Endodermal cell (in vitro differentiated cells): ENCODE results near the gene INSR. TPM values are rescaled to one million over a fixed set of nuclear protein-coding genes. Genes with fewer than 3 reads are reported as not detected.
"Not testable (repeated sequence)": the region's sequence is repeated elsewhere in the genome, so short reads cannot be mapped to it uniquely, and the experiment has no call there.

Experiments used
- DNase-seq: peaks from one replicate; pipeline ENCODE4 v3.0.0-alpha.2; 2017
- H3K27ac ChIP-seq: 2 replicates; pipeline ENCODE4 v1.5.1; 2013; ENCODE audit warnings: mild to moderate bottlenecking, low read depth, low read length, moderate library complexity
- H3K27me3 ChIP-seq: 2 replicates; pipeline ENCODE4 v1.6.1; 2013; ENCODE audit warnings: mild to moderate bottlenecking, low read length, moderate library complexity; ENCODE audit not compliant: insufficient read depth, control insufficient read depth, poor library complexity, severe bottlenecking
- H3K36me3 ChIP-seq: 2 replicates; pipeline ENCODE4 v1.7.0; 2013; ENCODE audit warnings: mild to moderate bottlenecking, low read length, moderate library complexity; ENCODE audit not compliant: control insufficient read depth, insufficient read depth
- H3K4me1 ChIP-seq: one replicate; pipeline ENCODE4 v1.7.0; 2013; ENCODE audit warnings: low read length; ENCODE audit not compliant: control insufficient read depth, insufficient read depth
- H3K4me3 ChIP-seq: 2 replicates; pipeline ENCODE4 v1.5.1; 2013; ENCODE audit warnings: mild to moderate bottlenecking, low read length, moderate library complexity
- H3K9ac ChIP-seq: 2 replicates; pipeline ENCODE4 v1.6.1; 2013; ENCODE audit warnings: mild to moderate bottlenecking, low read length, moderate library complexity; ENCODE audit not compliant: poor library complexity, severe bottlenecking; ENCODE audit errors: extremely low read depth
- H3K9me3 ChIP-seq: 2 replicates; pipeline ENCODE4 v1.6.1; 2013; ENCODE audit warnings: mild to moderate bottlenecking, low read length, moderate library complexity; ENCODE audit not compliant: control insufficient read depth
- H3K27ac Mint-ChIP-seq: 2 replicates; pipeline ENCODE4 v1.8.0; 2020; ENCODE audit warnings: mixed read lengths
- H3K27me3 Mint-ChIP-seq: 2 replicates; pipeline ENCODE4 v1.8.0; 2021; ENCODE audit warnings: mild to moderate bottlenecking, mixed read lengths; ENCODE audit not compliant: insufficient read depth
- H3K36me3 Mint-ChIP-seq: 2 replicates; pipeline ENCODE4 v1.8.0; 2020; ENCODE audit warnings: low read depth, mixed read lengths
- H3K4me1 Mint-ChIP-seq: 2 replicates; pipeline ENCODE4 v1.8.0; 2020; ENCODE audit warnings: mixed read lengths
- H3K4me3 Mint-ChIP-seq: 2 replicates; pipeline ENCODE4 v1.8.0; 2020; ENCODE audit warnings: mild to moderate bottlenecking, moderate library complexity, mixed read lengths
- H3K9me3 Mint-ChIP-seq: 2 replicates; pipeline ENCODE4 v1.8.0; 2020; ENCODE audit warnings: mild to moderate bottlenecking, mixed read lengths
- WGBS, 2 experiments: methylation state at CpG; one replicate each; pipeline versions ENCODE4 v1.1.5 to v1.1.7; 2013; ENCODE audit warnings: missing lambda C conversion rate in 2 of 2, mixed read lengths in 1 of 2; ENCODE audit not compliant: insufficient coverage in 1 of 2, insufficient read length in 1 of 2; 5-methylcytosine and 5-hydroxymethylcytosine counted together
- total RNA-seq, 2 donors: library from RNA; stranded (reverse); fragmentation: NEBNext Ultra II Directional in 1 of 2; extraction: Animal tissue kit (Norgen Biotek cat#: 25700) in 1 of 2; gene quantifications; 2 replicates in 1 of 2; 3 replicates in 1 of 2; pipeline ENCODE4 v1.2.1, GENCODE V29; 2021
- TF ChIP-seq, protein P1 (sequence below): fragments of 200-600 bp; sonication (generic); conservative IDR thresholded peaks from 2 replicates; pipeline ENCODE4 v1.5.0; 2021; ENCODE audit warnings: antibody characterized with exemption, mild to moderate bottlenecking

The INSR gene
- total RNA-seq, 2 donors from 2014 or later = 31.3 to 31.5 TPM

DNA sequence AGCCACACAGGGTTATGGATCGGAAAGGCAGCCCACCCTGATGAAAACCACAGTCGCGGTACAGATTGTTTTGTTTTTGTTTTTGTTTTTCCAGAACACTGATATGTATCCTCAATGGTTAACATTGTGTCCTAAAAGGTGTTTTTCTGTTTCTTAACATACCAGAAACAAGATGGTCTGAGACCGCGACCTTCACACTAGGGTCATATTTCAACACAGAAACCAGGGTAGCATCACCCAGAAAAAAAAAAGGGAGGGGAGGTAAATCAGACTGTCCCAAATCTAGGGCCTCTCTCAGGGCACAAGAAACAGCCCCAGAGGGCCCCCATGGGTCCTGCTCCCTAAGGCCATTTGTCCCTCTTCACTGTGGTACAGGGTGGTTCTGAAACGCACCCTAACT lies 66.5 kb downstream of the INSR start:
- H3K27me3 ChIP-seq = no peaks in the 10 kb centered on the region
- no peak overlapping the region for H3K27ac ChIP-seq
- no peak overlapping the region for H3K4me3 ChIP-seq
- H3K9ac ChIP-seq = no peak overlapping the region
- H3K27me3 Mint-ChIP-seq = no peaks in the 10 kb centered on the region
- H3K4me1 Mint-ChIP-seq = peaks cover 5% of the 10 kb centered on the region
- no peaks in the 10 kb centered on the region for H3K36me3 ChIP-seq
- no peaks in the 10 kb centered on the region for H3K9me3 ChIP-seq
- no peak for DNase-seq
- H3K4me1 ChIP-seq = no peaks in the 10 kb centered on the region
- no peaks in the 10 kb centered on the region for H3K9me3 Mint-ChIP-seq
- H3K4me3 Mint-ChIP-seq = no peak overlapping the region
- no peak overlapping the region for H3K27ac Mint-ChIP-seq
- WGBS, 2 experiments = 90 to 93% methylated on average over 5 to 6 of the region's 6 CpGs
- no peaks in the 10 kb centered on the region for H3K36me3 Mint-ChIP-seq
- TF ChIP-seq, protein P1, sequence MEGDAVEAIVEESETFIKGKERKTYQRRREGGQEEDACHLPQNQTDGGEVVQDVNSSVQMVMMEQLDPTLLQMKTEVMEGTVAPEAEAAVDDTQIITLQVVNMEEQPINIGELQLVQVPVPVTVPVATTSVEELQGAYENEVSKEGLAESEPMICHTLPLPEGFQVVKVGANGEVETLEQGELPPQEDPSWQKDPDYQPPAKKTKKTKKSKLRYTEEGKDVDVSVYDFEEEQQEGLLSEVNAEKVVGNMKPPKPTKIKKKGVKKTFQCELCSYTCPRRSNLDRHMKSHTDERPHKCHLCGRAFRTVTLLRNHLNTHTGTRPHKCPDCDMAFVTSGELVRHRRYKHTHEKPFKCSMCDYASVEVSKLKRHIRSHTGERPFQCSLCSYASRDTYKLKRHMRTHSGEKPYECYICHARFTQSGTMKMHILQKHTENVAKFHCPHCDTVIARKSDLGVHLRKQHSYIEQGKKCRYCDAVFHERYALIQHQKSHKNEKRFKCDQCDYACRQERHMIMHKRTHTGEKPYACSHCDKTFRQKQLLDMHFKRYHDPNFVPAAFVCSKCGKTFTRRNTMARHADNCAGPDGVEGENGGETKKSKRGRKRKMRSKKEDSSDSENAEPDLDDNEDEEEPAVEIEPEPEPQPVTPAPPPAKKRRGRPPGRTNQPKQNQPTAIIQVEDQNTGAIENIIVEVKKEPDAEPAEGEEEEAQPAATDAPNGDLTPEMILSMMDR = no peak

DNA sequence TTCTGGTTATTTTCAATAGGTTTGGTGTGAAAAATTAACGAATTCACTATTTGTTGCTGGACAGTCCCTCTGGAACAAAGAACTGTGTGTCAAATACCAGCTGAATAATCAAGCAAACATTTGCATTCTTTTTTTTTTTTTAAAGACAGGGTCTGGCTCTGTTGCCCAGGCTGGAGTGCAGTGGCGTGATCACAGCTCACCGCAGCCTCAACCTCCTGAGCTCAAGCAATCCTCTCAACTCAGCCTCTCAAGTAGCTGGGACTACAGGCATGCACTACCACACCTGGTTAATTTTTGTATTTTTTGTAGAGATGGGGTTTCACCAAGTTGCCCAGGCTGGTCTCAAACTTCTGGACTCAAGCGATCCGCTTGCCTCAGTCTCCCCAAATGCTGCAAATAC lies 67.1 kb downstream of the INSR start:
- not testable (repeated sequence) for H3K27me3 Mint-ChIP-seq, H3K27me3 ChIP-seq, H3K9me3 Mint-ChIP-seq, H3K4me3 ChIP-seq, H3K36me3 ChIP-seq, H3K4me1 Mint-ChIP-seq, H3K9me3 ChIP-seq, H3K27ac Mint-ChIP-seq, DNase-seq, H3K9ac ChIP-seq, H3K4me1 ChIP-seq, H3K27ac ChIP-seq, H3K36me3 Mint-ChIP-seq, H3K4me3 Mint-ChIP-seq
- 96 to 97% methylated on average over 4 to 5 of the region's 5 CpGs for WGBS, 2 experiments

DNA sequence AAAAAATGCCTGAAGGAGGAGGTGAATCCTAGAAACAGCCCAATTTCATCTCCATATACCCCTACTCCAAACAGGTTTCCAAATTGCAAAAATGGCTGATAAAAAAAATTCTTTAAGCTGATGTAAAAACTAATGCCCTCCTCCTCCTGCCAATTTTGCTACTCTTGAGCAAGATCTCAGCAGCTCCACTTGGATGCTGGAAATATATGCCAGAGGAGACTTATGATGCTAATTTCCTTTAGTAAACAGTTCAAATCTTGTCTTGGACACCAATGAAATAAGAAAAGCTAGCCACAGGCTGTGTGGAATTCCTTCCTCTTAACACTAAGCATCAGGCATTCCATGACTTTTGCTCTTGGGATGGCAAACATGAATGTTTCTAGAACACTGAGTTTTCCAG lies 67.5 kb downstream of the INSR start:
- H3K27ac ChIP-seq = no peak overlapping the region
- H3K9me3 ChIP-seq = no peaks in the 10 kb centered on the region
- TF ChIP-seq, protein P1 = no peak
- no peaks in the 10 kb centered on the region for H3K36me3 ChIP-seq
- H3K27me3 ChIP-seq = no peaks in the 10 kb centered on the region
- Mint-ChIP-seq H3K27ac (no peak overlapping the region), H3K36me3 (no peaks in the 10 kb centered on the region), H3K9me3 (no peaks in the 10 kb centered on the region), H3K27me3 (no peaks in the 10 kb centered on the region), H3K4me1 (peaks cover 5% of the 10 kb centered on the region), H3K4me3 (no peak overlapping the region)
- no peak overlapping the region for H3K4me3 ChIP-seq
- no peak for DNase-seq
- H3K9ac ChIP-seq = no peak overlapping the region
- no peaks in the 10 kb centered on the region for H3K4me1 ChIP-seq

DNA sequence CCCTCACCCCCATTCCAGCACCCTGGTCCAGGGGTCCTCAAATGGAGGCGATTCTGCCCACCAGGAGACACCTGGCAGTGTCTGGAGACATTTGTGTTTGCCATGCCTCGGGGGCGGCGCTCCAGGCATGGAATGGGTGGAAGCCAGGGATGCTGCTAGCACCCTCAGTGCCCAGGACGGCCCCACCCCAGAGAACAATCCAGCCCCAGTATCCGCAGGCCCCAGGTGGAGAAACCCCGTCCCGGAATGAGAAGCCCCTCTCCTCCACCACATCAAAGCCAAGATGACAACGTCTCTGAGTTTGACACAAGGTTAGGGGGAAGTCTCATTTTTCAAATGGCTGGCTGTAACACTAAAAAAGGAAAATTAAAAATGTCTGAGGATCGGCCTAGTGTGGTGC lies 68.5 kb downstream of the INSR start:
- WGBS, 2 experiments = 94 to 97% methylated on average over 6 to 10 of the region's 10 CpGs
- Histone ChIP-seq H3K27me3 (no peaks in the 10 kb centered on the region), H3K9ac (no peak overlapping the region), H3K4me1 (no peaks in the 10 kb centered on the region), H3K27ac (no peak overlapping the region), H3K9me3 (no peaks in the 10 kb centered on the region), H3K36me3 (no peaks in the 10 kb centered on the region), H3K4me3 (no peak overlapping the region)
- no peaks in the 10 kb centered on the region for H3K27me3 Mint-ChIP-seq
- peaks cover 5% of the 10 kb centered on the region for H3K4me1 Mint-ChIP-seq
- no peaks in the 10 kb centered on the region for H3K9me3 Mint-ChIP-seq
- H3K36me3 Mint-ChIP-seq = no peaks in the 10 kb centered on the region
- H3K4me3 Mint-ChIP-seq = no peak overlapping the region
- TF ChIP-seq, protein P1 = no peak
- DNase-seq = no peak
- H3K27ac Mint-ChIP-seq = no peak overlapping the region
